Gastrocnemius medialis (tissue), 4 donors: ENCODE data around the gene GLIS2. TPM values are rescaled to one million over a fixed set of nuclear protein-coding genes. Genes with fewer than 3 reads are reported as not detected.

Experiments
- ATAC-seq, 2 donors: fragments of 150-250 bp; one replicate each; pipeline ENCODE4 v1.9.1; 2016
- DNase-seq, 2 donors: peaks; one replicate each; pipeline ENCODE4 v3.0.0-alpha.2; 2019
- H3K27ac ChIP-seq, 4 donors: fragments of 200-600 bp; sonication (generic); 1 replicate in 1 of 4; 2 replicates in 3 of 4; pipeline ENCODE4 v1.5.1; 2016 to 2018; ENCODE audit warnings: mild to moderate bottlenecking in 2 of 4, moderate library complexity in 1 of 4
- H3K27me3 ChIP-seq, 3 donors: fragments of 200-600 bp; sonication (generic) in 2 of 3; 1 replicate in 1 of 3; 2 replicates in 2 of 3; pipeline versions ENCODE4 v1.5.1 to v1.6.0; 2016 to 2019; ENCODE audit warnings: mild to moderate bottlenecking in 1 of 3, moderate library complexity in 1 of 3
- H3K36me3 ChIP-seq, 2 donors: fragments of 200-600 bp; sonication (generic) in 1 of 2; one replicate each; pipeline ENCODE4 v1.5.1; 2017 to 2018
- H3K4me1 ChIP-seq, 2 donors: fragments of 200-600 bp; sonication (generic) in 1 of 2; one replicate each; pipeline ENCODE4 v1.5.1; 2016 to 2017; ENCODE audit warnings: mild to moderate bottlenecking in 2 of 2
- H3K4me3 ChIP-seq, 4 donors: fragments of 200-600 bp; sonication (generic) in 3 of 4; 1 replicate in 1 of 4; 2 replicates in 3 of 4; pipeline ENCODE4 v1.5.1; 2016 to 2019; ENCODE audit warnings: mild to moderate bottlenecking in 2 of 4
- H3K9me3 ChIP-seq, 3 donors: fragments of 200-600 bp; sonication (generic) in 2 of 3; 1 replicate in 1 of 3; 2 replicates in 2 of 3; pipeline ENCODE4 v1.5.1; 2016 to 2019
- CTCF ChIP-seq, 5 experiments: fragments of 450-650 bp in 3 of 5; fragments of 200-600 bp in 2 of 5; sonication (generic) in 2 of 5; IDR thresholded peaks in 4 of 5; conservative IDR thresholded peaks in 1 of 5; 1 replicate in 4 of 5; 2 replicates in 1 of 5; pipeline ENCODE4 v1.5.1; 2016 to 2019; ENCODE audit warnings: antibody characterized with exemption in 5 of 5, mild to moderate bottlenecking in 3 of 5, moderate library complexity in 3 of 5
- POLR2A ChIP-seq, 2 donors: fragments of 450-650 bp; IDR thresholded peaks; one replicate each; pipeline ENCODE4 v1.6.1; 2017; ENCODE audit warnings: antibody characterized with exemption in 2 of 2, mild to moderate bottlenecking in 2 of 2, moderate library complexity in 2 of 2
- in situ Hi-C, 4 donors: fragments of 200-750 bp; cut with MboI; loops; one replicate each; pipeline versions ENCODE4 v1.15.0 to v1.8.0; 2017; ENCODE audit warnings: low sequenced_read_pairs in 4 of 4
- intact Hi-C: fragments of 100-400 bp; cut with DNase I; formaldehyde crosslinking; loops from one replicate; pipeline ENCODE4 v1.15.1; 2023; ENCODE audit warnings: low total_unique reads
- total RNA-seq, 4 donors: library from RNA; depleted of rRNA; stranded (reverse); fragments of >200 nt; gene quantifications; one replicate each; pipeline versions ENCODE4 v1.1.0 to v1.2.3, GENCODE V29; 2016

The GLIS2 gene
- total RNA-seq = under 1 TPM in 3 of 4 donors, not detected in 1; 0.81 to 0.95 (median 0.95) TPM

DNA sequence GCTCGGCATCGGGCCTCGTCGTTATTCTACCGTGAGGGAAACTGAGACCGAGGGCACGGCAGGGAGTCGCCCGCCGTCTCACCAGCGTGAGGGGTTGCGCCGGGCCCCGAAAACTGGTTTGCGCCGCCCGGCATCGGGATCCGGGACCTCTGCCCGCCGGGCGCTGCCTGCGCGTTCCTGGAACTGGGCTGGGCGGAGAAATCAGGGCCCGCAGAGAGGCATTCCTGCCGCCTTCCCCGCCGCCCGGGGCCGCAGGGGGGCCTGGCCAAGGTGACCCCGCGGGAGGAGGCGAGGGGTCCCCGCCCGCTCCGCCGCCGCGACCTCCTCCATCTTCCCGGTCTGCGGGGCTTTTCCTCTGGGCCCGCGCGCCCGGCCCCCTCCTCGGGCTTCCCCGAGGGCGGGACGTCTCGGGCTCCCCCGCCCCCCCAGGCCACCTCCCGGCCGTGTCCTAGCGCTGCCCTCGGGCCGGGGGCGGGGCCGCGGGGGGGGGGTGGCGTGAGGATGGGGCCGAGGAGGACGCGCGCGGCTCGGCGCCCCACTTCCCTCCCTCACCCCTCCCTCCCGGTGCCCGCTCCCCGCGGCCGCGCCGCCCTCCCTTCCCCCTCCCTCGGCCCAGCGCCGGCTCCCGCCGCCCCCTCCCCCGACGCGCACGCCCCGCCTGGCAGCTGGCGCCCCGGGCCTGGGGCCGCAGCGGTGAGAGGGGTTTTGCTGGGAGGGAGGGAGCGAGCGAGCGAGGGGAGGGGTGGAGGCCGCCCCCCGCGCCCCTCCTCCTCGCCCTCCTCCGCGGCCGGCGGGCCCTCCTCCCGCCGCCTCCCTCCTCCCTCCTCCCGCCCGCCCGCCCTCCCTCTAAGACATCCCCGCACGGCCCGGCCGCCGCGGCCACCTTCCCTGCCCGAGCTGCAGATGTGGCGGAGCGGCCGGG is at the start of gene GLIS2:
Gene GLIS2 (plus strand): TSS at position 882 of the 922 bp plus-strand sequence. CDS start 16,214 bp downstream, outside the sequence.
- in situ Hi-C loops = no loop called here

GRCh38 chr16:4266372-4266771 is 49.5 kb upstream of the GLIS2 start:
- Histone ChIP-seq H3K27me3 (no peaks in the 10 kb centered on the region), H3K4me1 (peaks cover 14 to 32% of the 10 kb centered on the region in 2 donors), H3K9me3 (no peaks in the 10 kb centered on the region), H3K4me3 (no peak overlapping the region), H3K36me3 (peaks cover 0 to 10% of the 10 kb centered on the region in 2 donors), H3K27ac (no peak overlapping the region)
- ATAC-seq (no peak), DNase-seq (no peak)
- TF ChIP-seq POLR2A (IDR thresholded peaks at IDR 0.05) = no peak
- no peak for TF ChIP-seq CTCF (IDR thresholded peaks at IDR 0.05 in 4 of 5, conservative IDR thresholded peaks at IDR 0.05 in 1 of 5)
- intact Hi-C loops (no loop called here), in situ Hi-C loops (loop anchor here in 1 of 4 donors (25.0 kb wide), 1 partner anchor 154 kb away; the partner anchor contains the start of gene ADCY9)

More for the DNA sequence above, at the start of gene GLIS2:
- intact Hi-C loops = no loop called here
- peaks cover 14 to 55% of the 10 kb centered on the region in 2 donors for H3K4me1 ChIP-seq
- peaks cover 14 to 31% (median 27%) of the 10 kb centered on the region in 3 donors for H3K27me3 ChIP-seq
- peak within 1 kb of the TSS; percentile 71 to 81 (median 77) for H3K27ac ChIP-seq
- peak; percentile 50 to 69 for ATAC-seq
- DNase-seq = no peak
- TF ChIP-seq CTCF (IDR thresholded peaks at IDR 0.05 in 4 of 5, conservative IDR thresholded peaks at IDR 0.05 in 1 of 5) (no peak), POLR2A (IDR thresholded peaks at IDR 0.05) (peak in 1 of 2 donors; percentile 21)
- no peaks in the 10 kb centered on the region for H3K9me3 ChIP-seq
- H3K4me3 ChIP-seq = peak within 1 kb of the TSS; percentile 60 to 65 (median 64)
- H3K36me3 ChIP-seq = no peaks in the 10 kb centered on the region

GRCh38 chr16:4270091-4270490 is 45.8 kb upstream of the GLIS2 start:
- Histone ChIP-seq H3K36me3 (no peaks in the 10 kb centered on the region), H3K27ac (no peak overlapping the region), H3K4me3 (no peak overlapping the region), H3K27me3 (no peaks in the 10 kb centered on the region), H3K4me1 (peaks cover 14 to 27% of the 10 kb centered on the region in 2 donors), H3K9me3 (no peaks in the 10 kb centered on the region)
- TF ChIP-seq CTCF (IDR thresholded peaks at IDR 0.05 in 4 of 5, conservative IDR thresholded peaks at IDR 0.05 in 1 of 5) (no peak), POLR2A (IDR thresholded peaks at IDR 0.05) (no peak)
- intact Hi-C loops = loop anchor here (5.0 kb wide), 2 partner anchors 57 to 218 kb away; no protein-coding TSS in a partner anchor
- ATAC-seq (no peak), DNase-seq (no peak)
- in situ Hi-C loops = loop anchor here in 1 of 4 donors (25.0 kb wide), 1 partner anchor 158 kb away; the partner anchor contains the start of gene ADCY9

DNA sequence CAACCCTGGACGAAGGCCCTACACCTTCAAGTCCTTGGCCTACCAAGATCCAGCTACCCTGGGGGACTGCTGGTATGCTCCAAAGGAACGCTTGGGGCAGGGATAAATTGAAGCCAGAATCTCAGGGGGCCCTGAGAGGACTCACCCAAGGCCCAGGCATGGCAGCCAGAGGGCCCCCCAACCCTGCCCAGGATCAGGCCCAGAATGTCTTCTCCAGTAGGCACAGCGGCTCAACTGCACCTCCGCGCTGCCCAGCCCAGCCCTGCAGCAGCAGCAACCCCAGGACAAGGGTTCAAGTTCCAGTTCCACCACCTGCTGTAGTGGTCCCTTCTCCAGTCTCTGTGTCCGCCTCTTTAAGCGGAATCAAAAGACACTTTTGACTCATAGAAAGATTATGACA is 45.3 kb upstream of the GLIS2 start:
- TF ChIP-seq CTCF (IDR thresholded peaks at IDR 0.05 in 4 of 5, conservative IDR thresholded peaks at IDR 0.05 in 1 of 5) = no peak
- no peak for TF ChIP-seq POLR2A (IDR thresholded peaks at IDR 0.05)
- Histone ChIP-seq H3K27ac (peak overlapping the region; percentile 90 to 98 (median 96)), H3K27me3 (no peaks in the 10 kb centered on the region), H3K36me3 (no peaks in the 10 kb centered on the region), H3K4me3 (peak overlapping the region; percentile 88 to 98 (median 90)), H3K9me3 (no peaks in the 10 kb centered on the region), H3K4me1 (peaks cover 14 to 27% of the 10 kb centered on the region in 2 donors)
- intact Hi-C loops (loop anchor here (5.0 kb wide), 2 partner anchors 57 to 218 kb away; no protein-coding TSS in a partner anchor), in situ Hi-C loops (loop anchor here in 1 of 4 donors (25.0 kb wide), 1 partner anchor 158 kb away; the partner anchor contains the start of gene ADCY9)
- ATAC-seq (no peak), DNase-seq (no peak)
